PFSK-1 (cell line): ENCODE measurements around the gene EGFL7.

ENCODE experiments used
- FOXP2 ChIP-seq: optimal IDR thresholded peaks from 2 replicates; pipeline ENCODE3; 2011; ENCODE audit warnings: borderline replicate concordance, control low read depth, inconsistent platforms; ENCODE audit not compliant: insufficient read depth; ENCODE audit errors: extremely low read length, extremely low read depth
- POLR2AphosphoS5 ChIP-seq: IDR thresholded peaks from 2 replicates; pipeline ENCODE4 v1.6.1; 2012; ENCODE audit warnings: low read depth, mild to moderate bottlenecking, control low read depth, low read length, moderate library complexity
- SIN3A ChIP-seq: IDR thresholded peaks from 2 replicates; pipeline ENCODE4 v1.6.1; 2012; ENCODE audit warnings: mild to moderate bottlenecking, low read length, moderate library complexity, borderline replicate concordance; ENCODE audit not compliant: insufficient read depth
- TAF1 ChIP-seq: IDR thresholded peaks from 2 replicates; pipeline ENCODE4 v1.6.1; 2012; ENCODE audit warnings: low read length, control low read depth, borderline replicate concordance; ENCODE audit not compliant: insufficient read depth
- TF ChIP-seq, protein P1 (sequence below), 2 experiments: IDR thresholded peaks; 2 replicates each; pipeline versions ENCODE4 v1.6.1 to v1.8.0; 2011 to 2012; ENCODE audit warnings: low read depth in 2 of 2, low read length in 2 of 2, control low read depth in 1 of 2, inconsistent platforms in 1 of 2, mild to moderate bottlenecking in 1 of 2, moderate library complexity in 1 of 2; ENCODE audit not compliant: insufficient read depth in 1 of 2

The EGFL7 gene

DNA sequence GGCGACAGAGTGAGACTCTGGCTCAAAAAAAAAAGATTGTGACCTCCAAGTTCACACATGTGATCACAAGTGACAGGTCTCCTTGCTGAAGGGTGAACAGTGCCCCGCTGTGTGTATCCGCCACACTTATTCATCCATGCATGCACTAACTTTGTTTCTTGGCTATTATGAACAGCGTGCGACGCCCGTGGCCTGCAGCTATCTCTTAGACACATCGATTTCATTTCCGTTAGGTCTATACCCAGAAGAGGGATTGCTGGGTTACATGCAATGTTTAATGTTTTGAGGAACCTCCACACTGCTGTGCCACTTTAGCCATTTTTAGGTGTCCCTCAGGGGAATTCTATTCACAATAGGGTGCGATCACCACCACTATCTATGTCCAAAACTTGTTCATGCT is 12.1 kb upstream of the EGFL7 start:
- TF ChIP-seq FOXP2, result no peak
- no peak for TF ChIP-seq POLR2AphosphoS5
- no peak for TF ChIP-seq TAF1
- no peak for TF ChIP-seq SIN3A
- TF ChIP-seq, protein P1, sequence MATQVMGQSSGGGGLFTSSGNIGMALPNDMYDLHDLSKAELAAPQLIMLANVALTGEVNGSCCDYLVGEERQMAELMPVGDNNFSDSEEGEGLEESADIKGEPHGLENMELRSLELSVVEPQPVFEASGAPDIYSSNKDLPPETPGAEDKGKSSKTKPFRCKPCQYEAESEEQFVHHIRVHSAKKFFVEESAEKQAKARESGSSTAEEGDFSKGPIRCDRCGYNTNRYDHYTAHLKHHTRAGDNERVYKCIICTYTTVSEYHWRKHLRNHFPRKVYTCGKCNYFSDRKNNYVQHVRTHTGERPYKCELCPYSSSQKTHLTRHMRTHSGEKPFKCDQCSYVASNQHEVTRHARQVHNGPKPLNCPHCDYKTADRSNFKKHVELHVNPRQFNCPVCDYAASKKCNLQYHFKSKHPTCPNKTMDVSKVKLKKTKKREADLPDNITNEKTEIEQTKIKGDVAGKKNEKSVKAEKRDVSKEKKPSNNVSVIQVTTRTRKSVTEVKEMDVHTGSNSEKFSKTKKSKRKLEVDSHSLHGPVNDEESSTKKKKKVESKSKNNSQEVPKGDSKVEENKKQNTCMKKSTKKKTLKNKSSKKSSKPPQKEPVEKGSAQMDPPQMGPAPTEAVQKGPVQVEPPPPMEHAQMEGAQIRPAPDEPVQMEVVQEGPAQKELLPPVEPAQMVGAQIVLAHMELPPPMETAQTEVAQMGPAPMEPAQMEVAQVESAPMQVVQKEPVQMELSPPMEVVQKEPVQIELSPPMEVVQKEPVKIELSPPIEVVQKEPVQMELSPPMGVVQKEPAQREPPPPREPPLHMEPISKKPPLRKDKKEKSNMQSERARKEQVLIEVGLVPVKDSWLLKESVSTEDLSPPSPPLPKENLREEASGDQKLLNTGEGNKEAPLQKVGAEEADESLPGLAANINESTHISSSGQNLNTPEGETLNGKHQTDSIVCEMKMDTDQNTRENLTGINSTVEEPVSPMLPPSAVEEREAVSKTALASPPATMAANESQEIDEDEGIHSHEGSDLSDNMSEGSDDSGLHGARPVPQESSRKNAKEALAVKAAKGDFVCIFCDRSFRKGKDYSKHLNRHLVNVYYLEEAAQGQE (IDR thresholded peaks at IDR 0.05; ENCODE audit: insufficient read depth in 1 of 2, low read depth in 2 of 2, low read length in 2 of 2), result no peak

DNA sequence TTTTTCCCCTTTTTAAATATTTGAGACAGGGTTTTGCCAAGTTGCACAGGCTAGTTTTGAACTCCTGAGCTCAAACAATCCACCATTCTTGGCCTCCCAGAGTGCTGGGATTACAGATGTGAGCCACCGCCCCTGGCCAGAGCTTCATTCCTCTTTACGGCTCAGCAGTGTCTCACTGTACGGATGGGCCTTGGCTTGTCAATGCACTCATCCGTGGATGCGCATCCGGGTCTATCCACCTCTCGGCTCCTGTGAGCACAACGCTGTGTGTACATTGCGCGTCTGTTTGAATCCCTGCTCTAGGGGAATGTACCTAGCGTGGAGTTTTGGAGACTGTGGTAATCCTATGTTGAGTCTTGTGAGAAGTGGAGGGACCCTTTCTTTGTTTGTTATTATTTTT is 10.9 kb upstream of the EGFL7 start:
- TF ChIP-seq POLR2AphosphoS5 (no peak), SIN3A (no peak), TAF1 (no peak), FOXP2 (no peak)
- TF ChIP-seq, protein P1 (IDR thresholded peaks at IDR 0.05; ENCODE audit: insufficient read depth in 1 of 2, low read depth in 2 of 2, low read length in 2 of 2), result no peak

DNA sequence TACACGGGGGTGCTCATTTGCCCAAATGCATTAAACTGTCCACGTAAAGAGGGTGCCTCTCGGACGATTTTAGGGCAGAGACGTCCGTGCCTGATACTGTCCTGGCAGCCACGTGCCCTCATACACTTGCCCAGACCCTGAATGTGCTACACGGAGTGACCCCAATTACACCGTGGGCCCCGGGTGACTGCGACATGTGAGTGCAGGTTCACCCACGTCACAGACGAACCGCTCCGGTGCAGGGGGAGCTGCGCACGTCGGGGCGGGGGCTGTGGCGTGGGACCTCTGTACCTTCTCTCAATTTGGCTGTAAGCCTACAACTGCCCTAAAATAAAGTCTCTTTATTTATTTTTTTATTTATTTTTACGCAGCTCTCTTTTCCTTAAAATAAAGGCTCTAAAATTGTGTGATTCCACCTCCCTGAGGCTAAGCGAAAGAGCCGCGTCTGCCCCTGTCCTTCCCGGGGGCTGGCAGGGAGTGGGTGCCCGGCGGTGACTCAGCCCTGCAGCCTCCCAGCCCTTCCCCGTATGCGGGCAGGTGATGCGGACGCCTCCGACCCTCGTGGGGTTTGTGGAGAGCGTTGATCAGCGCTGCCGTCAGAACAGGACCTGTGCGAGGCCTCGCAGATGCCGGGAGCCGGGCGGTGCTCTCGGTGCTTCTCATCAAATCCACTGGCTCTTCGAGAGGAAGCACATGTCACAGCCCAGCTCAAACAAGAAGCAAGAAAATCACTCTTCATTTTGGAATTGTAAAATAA is 9.2 kb upstream of the EGFL7 start:
- TF ChIP-seq POLR2AphosphoS5, result no peak
- TF ChIP-seq SIN3A, result no peak
- no peak for TF ChIP-seq FOXP2
- TF ChIP-seq, protein P1 (IDR thresholded peaks at IDR 0.05; ENCODE audit: insufficient read depth in 1 of 2, low read depth in 2 of 2, low read length in 2 of 2), result no peak
- no peak for TF ChIP-seq TAF1

DNA sequence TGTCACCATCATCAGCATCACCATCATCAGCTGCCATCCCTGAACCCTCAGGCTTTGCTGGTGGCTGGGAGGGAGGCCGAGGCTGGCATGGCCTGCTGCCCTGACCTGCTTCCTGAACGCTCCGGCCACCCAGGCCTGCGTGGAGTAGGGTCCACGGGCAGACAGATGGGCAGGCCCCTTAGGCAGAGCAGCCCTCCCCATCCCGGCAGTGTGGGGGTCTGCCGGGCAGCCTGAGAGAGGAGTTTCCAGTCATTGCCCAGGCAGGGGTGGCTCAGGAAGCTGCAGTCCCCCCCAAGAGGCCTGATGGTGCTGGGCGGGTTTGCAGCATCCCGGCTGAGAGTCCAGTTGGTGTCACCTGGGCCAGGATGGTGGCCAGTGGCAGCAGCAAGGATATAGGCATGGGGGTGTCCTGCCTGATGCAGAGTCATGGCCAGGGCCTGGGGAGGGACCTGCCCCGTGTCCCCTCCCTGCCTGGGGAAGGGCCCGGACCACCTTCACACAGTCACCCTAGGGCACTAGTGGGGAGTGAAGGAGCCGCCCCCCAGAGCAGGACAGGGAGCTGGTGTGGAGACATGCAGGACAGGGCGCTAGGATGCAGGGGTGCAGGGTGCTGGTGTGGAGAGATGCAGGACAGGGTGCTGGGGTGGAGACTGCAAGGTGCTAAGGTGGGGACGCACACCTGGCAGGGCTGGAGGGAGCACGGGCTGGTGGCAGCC is 7.7 kb upstream of the EGFL7 start:
- no peak for TF ChIP-seq POLR2AphosphoS5
- no peak for TF ChIP-seq FOXP2
- no peak for TF ChIP-seq TAF1
- no peak for TF ChIP-seq SIN3A
- TF ChIP-seq, protein P1 (IDR thresholded peaks at IDR 0.05; ENCODE audit: insufficient read depth in 1 of 2, low read depth in 2 of 2, low read length in 2 of 2), result no peak
